T-helper 2 cell treated with Interferon-gamma antibody and Interleukin-4, amounts not matched to agents 5 μg/mL and 100 μg/mL, for 36 hours (primary cell): Measurements from ENCODE around the gene FUT1.
"Not testable (repeated sequence)": the region's sequence is repeated elsewhere in the genome, so short reads cannot be mapped to it uniquely, and the experiment has no call there.

ENCODE experiments used
- DNase-seq: peaks from one replicate; pipeline ENCODE4 v3.0.0; 2021; ENCODE audit warnings: low spot score
- H3K27ac Mint-ChIP-seq: one replicate; pipeline ENCODE4 v1.8.0; 2021; ENCODE audit warnings: mild to moderate bottlenecking, mixed read lengths
- H3K27me3 Mint-ChIP-seq: one replicate; pipeline ENCODE4 v1.8.0; 2021; ENCODE audit warnings: low read depth, mixed read lengths
- H3K36me3 Mint-ChIP-seq: one replicate; pipeline ENCODE4 v1.8.0; 2021; ENCODE audit warnings: low read depth, mixed read lengths
- H3K4me1 Mint-ChIP-seq: one replicate; pipeline ENCODE4 v1.8.0; 2021; ENCODE audit warnings: low read depth, mixed read lengths
- H3K4me3 Mint-ChIP-seq: one replicate; pipeline ENCODE4 v1.8.0; 2022; ENCODE audit warnings: mild to moderate bottlenecking, moderate library complexity, mixed read lengths
- H3K9me3 Mint-ChIP-seq: one replicate; pipeline ENCODE4 v1.8.0; 2021; ENCODE audit warnings: mixed read lengths

Gene FUT1

GRCh38 chr19:48720613-48721296, 31.7 kb downstream of the FUT1 start:
- H3K27ac Mint-ChIP-seq, result peak overlapping the region; percentile 99
- H3K4me1 Mint-ChIP-seq, result peaks cover 11% of the 10 kb centered on the region
- DNase-seq, result peak; percentile 93
- peaks cover 9% of the 10 kb centered on the region for H3K36me3 Mint-ChIP-seq
- H3K4me3 Mint-ChIP-seq, result peak overlapping the region; percentile 98
- no peaks in the 10 kb centered on the region for H3K27me3 Mint-ChIP-seq
- H3K9me3 Mint-ChIP-seq, result peaks cover 12% of the 10 kb centered on the region

DNA sequence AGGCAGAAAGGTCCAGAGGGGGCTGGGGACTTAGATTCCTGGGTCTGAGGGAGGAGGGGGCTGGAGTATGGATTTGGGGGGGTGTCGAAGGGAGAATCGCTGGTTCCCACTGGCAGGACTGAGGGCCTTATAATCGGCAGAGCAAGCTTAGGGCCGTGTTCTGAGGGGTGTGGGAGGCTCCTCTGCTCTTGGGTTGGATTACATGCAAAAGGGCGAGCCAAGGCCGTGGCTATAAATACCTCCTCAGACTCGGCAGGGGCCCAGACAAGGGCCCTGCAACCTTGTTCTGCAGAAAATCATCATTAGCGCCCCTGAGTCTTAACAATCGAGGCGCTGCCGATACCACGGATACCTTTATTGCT, 32.2 kb downstream of the FUT1 start:
- Mint-ChIP-seq H3K4me1 (peaks cover 6% of the 10 kb centered on the region), H3K27me3 (no peaks in the 10 kb centered on the region), H3K9me3 (peaks cover 7% of the 10 kb centered on the region), H3K27ac (peak overlapping the region; percentile 99), H3K36me3 (peaks cover 5% of the 10 kb centered on the region), H3K4me3 (peak overlapping the region; percentile 98)
- DNase-seq, result no peak

DNA sequence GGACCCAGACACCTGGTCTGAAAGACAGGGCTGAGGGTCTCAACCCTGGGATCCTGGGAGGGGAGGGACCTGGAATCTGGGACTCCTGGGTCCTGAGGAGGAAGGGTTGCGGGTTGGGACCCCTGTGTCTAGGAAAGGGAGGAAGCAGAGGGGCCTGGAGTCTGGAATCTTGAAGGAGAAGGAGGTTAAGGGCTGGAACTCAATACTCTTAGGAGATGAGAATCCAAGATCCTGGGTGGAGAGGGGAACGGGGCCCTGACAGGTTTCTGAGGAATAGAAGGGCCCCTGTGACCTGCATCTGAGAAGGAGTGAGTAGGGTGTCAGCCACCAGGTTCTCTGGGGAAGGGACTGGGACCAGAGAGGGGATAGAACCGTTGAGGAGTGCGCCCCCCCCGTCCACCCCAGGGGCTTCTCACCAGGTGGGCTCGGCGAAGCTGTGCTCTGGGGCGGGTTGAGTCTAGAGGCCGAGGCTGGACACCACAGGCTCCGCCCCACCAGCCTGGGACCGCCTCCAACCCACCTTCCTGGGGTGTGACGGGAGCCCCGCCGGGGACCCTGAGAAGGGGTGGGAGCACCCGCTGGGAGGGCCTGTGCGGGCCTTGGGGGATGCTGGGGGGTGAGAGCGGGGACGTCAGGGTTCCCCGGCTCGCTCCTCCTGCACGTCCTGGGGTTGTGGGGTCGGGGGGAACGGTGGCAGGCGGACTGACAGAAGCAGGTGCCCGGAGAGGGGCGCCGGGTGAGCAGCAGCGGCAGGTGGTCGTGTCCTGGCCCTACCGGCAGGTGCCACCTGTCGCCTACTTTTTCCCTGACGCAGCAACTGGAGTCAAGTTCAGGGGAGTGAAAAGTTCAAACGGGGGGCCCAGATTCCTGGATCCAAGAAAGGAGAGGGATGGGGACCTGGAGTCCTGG, 32.9 kb downstream of the FUT1 start, which contains the start of gene MAMSTR:
Gene MAMSTR (minus strand): TSS at position 463 of the 909 bp plus-strand sequence. CDS start 694 bp downstream, outside the sequence.
- no peak for DNase-seq
- Mint-ChIP-seq H3K4me1 (peaks cover 5% of the 10 kb centered on the region), H3K27ac (peak within 1 kb of the TSS; percentile 99), H3K27me3 (no peaks in the 10 kb centered on the region), H3K4me3 (peak within 1 kb of the TSS; percentile 98), H3K36me3 (no peaks in the 10 kb centered on the region), H3K9me3 (no peaks in the 10 kb centered on the region)

GRCh38 chr19:48718711-48719231, 33.7 kb downstream of the FUT1 start:
- H3K4me3 Mint-ChIP-seq, result no peak overlapping the region
- DNase-seq, result no peak
- no peak overlapping the region for H3K27ac Mint-ChIP-seq
- H3K9me3 Mint-ChIP-seq, result no peaks in the 10 kb centered on the region
- no peaks in the 10 kb centered on the region for H3K36me3 Mint-ChIP-seq
- H3K4me1 Mint-ChIP-seq, result peaks cover 5% of the 10 kb centered on the region
- no peaks in the 10 kb centered on the region for H3K27me3 Mint-ChIP-seq

DNA sequence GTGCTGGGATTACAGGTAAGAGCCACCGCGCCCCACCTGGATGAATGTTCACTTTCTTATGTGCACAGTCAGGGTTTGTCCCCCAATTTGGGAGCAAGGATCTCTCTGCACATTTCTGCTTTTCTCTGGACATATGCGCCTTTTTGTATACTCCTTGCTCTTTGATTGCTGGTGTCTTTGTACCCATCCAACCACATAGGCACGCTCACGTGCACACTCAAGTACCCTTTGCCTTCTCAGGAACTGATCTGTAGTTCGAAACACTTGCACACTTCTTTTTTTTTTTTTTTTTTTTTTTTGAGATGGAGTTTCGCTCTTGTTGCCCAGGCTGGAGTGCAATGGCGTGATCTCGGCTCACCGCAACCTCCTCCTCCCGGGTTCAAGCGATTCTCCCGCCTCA, 34.3 kb downstream of the FUT1 start:
- H3K27ac Mint-ChIP-seq, H3K27me3 Mint-ChIP-seq, H3K4me3 Mint-ChIP-seq, H3K9me3 Mint-ChIP-seq, H3K36me3 Mint-ChIP-seq, DNase-seq, H3K4me1 Mint-ChIP-seq: not testable (repeated sequence)

- H3K9me3 Mint-ChIP-seq, result no peaks in the 10 kb centered on the region
- no peaks in the 10 kb centered on the region for H3K27me3 Mint-ChIP-seq
- no peaks in the 10 kb centered on the region for H3K36me3 Mint-ChIP-seq
- no peak overlapping the region for H3K27ac Mint-ChIP-seq
- peaks cover 8% of the 10 kb centered on the region for H3K4me1 Mint-ChIP-seq
- peak overlapping the region; percentile 13 for H3K4me3 Mint-ChIP-seq
- DNase-seq, result no peak
Measured at GRCh38 chr19:48716562-48717291, 35.7 kb downstream of the FUT1 start.

DNA sequence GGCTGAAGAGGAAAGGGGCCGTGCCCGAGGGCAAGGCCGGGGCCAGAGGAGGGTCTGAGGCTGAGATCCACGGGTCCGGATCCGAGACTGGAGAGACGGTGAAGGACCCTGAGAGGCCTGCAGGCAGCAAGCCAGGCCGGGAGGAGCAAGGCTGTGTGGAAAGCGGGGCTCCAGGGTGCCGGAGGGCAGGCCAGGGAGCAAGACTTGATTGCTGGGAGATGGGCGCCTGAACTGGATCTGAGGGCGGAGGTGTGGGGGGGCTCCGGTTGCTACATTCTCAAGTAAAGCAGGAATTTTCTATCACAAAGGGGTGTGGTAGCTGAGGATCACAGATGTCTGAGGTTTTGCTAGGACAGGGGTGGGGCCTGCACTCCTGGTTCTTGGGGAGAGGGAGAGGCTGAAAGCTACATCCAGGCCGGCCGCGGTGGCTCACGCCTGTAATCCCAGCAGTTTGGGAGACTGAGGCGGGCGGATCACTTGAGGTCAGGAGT, 36.7 kb downstream of the FUT1 start:
- DNase-seq, result no peak
- Mint-ChIP-seq H3K9me3 (no peaks in the 10 kb centered on the region), H3K27me3 (no peaks in the 10 kb centered on the region), H3K27ac (no peak overlapping the region), H3K4me1 (peaks cover 7% of the 10 kb centered on the region), H3K36me3 (no peaks in the 10 kb centered on the region), H3K4me3 (peak overlapping the region; percentile 36)

- DNase-seq, result no peak
- Mint-ChIP-seq H3K36me3 (no peaks in the 10 kb centered on the region), H3K27me3 (no peaks in the 10 kb centered on the region), H3K9me3 (no peaks in the 10 kb centered on the region), H3K4me1 (peaks cover 7% of the 10 kb centered on the region), H3K27ac (peak overlapping the region; percentile 80), H3K4me3 (peak overlapping the region; percentile 78)
Measured at GRCh38 chr19:48714759-48715675, 37.4 kb downstream of the FUT1 start.

DNA sequence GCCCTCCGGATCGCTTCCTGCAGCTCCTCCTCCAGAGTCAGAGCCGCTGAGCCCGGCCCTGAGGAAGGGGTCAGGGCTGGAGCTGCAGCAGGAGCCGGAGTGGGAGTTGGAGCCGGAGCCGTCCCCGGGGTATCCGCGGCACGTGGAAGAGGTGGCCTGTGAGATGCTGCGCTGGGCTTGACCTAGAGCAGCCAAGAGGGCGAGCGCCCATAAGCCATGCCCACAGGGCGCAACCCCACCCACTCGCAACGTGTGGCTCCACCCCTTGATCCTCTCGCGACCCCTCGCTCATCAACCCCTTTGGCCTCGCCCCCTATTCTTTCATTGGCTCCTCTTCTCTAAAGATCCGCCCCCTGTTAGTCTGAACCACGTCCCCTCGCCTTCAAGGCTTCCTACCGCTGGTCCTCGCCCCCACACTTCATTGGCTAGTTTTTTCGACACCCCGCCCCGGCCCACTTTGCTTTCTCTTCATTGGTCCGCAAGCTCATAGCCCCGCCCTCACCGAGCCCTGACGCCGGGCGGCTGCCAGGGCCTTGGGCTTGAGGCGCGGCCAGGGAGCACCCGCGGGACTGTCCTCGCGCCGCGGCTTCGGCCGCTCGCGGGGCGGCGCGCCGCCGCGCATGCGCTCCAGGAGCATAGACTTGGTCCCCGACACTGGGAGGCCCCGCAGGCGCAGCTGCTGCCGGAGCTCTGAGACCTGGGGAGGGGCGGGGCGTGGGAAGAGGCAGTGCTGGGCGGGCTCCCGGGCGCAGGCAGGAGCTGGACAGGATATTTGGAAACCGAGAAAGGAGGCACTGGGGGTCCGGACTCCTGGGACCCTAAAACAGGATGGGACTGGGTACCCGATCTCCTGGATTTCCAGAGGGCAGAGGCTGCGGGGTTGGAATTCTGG, 38.3 kb downstream of the FUT1 start:
- peaks cover 7% of the 10 kb centered on the region for H3K4me1 Mint-ChIP-seq
- H3K27me3 Mint-ChIP-seq, result no peaks in the 10 kb centered on the region
- DNase-seq, result peak; percentile 99
- no peaks in the 10 kb centered on the region for H3K9me3 Mint-ChIP-seq
- peak overlapping the region; percentile 78 for H3K4me3 Mint-ChIP-seq
- H3K36me3 Mint-ChIP-seq, result no peaks in the 10 kb centered on the region
- H3K27ac Mint-ChIP-seq, result peak overlapping the region; percentile 80

DNA sequence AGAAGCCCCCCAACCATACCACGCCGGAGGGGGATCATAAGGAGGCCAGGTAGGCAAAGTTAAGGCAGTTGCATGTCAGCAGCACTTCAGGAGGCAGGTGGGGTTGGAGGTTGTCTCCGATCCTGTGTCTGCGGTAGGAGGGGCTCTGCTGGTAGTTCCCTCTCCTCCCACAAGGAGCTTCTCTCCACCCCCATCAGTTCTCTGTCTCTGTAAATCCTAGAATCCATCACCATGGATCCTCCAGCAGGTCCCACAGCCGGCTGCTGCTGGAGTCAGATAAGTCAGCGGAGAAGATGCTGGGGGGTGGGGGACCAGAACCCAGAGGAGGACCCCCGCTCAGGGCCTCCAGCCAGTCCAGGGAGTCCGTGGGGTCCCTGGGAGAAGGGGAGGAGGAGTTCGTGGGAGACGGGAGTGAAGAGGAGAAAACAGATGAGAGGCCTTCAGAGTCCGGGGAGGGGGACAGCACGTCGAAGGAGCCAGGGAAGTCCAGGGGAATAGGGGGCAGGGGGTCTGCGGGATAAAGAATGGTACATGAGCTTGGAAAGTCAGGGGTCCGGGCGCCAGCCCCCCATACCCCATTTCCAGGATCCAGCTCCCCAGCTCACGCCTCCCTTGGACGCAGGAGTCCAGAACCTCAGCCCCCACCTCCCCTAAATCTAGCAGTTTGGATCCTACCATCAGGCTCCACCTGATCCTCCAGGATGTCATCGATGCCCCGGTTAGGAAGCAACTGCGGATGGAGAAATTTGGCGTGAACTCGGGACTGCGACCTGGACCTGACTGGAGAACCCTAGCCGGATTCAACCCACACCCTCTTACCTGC, 39.2 kb downstream of the FUT1 start:
- Mint-ChIP-seq H3K9me3 (no peaks in the 10 kb centered on the region), H3K4me1 (peaks cover 7% of the 10 kb centered on the region), H3K4me3 (peak overlapping the region; percentile 78), H3K36me3 (no peaks in the 10 kb centered on the region), H3K27ac (peak overlapping the region; percentile 41), H3K27me3 (no peaks in the 10 kb centered on the region)
- DNase-seq, result no peak

- Mint-ChIP-seq H3K27me3 (no peaks in the 10 kb centered on the region), H3K9me3 (no peaks in the 10 kb centered on the region), H3K36me3 (no peaks in the 10 kb centered on the region), H3K4me1 (peaks cover 7% of the 10 kb centered on the region), H3K4me3 (no peak overlapping the region), H3K27ac (no peak overlapping the region)
- no peak for DNase-seq
Measured at GRCh38 chr19:48711106-48711662, 41.3 kb downstream of the FUT1 start.
